T-helper 9 cell (primary cell): ENCODE measurements around the gene MARCHF10.
"Not testable (repeated sequence)": the region's sequence is repeated elsewhere in the genome, so short reads cannot be mapped to it uniquely, and the experiment has no call there.

ENCODE experiments used
- DNase-seq: peaks from one replicate; pipeline ENCODE4 v3.0.0-alpha.2; 2020

The MARCHF10 gene

DNA sequence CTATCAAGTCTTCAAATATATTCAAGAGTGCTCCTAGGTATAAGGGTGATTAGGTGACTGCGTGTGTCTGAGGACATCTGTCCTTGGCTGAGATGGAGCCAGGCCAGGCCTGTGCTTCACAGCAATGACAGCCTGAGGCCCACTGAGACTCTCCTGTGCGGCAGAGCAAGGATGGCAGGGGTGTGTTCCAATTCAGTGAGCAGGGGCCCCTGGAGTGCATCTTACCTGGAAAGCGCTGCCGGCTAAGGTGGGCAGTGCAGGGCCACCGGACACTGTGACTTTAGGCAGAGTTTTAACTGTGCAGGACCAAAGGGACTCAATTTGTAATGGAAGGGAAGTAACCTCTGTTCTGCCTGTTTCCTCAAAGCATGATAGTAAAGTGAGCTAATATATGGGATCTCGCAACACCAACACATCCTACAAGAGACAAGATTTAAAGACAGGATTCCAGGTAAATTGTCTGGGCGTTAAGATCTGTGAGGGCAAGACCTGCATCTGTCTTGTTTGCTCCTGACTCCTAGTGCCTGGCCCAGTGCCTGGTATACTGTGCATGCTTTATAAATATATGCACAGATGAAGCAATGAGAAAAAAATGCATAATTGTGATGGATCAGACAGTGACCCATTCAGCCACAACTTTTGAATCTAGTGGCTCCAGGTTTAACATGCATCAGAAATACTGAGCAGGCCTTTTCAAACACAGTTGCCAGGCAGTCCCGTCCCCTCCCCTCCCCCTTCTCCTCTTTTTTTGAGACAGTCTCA is 93.9 kb downstream of the MARCHF10 start:
- no peak for DNase-seq

DNA sequence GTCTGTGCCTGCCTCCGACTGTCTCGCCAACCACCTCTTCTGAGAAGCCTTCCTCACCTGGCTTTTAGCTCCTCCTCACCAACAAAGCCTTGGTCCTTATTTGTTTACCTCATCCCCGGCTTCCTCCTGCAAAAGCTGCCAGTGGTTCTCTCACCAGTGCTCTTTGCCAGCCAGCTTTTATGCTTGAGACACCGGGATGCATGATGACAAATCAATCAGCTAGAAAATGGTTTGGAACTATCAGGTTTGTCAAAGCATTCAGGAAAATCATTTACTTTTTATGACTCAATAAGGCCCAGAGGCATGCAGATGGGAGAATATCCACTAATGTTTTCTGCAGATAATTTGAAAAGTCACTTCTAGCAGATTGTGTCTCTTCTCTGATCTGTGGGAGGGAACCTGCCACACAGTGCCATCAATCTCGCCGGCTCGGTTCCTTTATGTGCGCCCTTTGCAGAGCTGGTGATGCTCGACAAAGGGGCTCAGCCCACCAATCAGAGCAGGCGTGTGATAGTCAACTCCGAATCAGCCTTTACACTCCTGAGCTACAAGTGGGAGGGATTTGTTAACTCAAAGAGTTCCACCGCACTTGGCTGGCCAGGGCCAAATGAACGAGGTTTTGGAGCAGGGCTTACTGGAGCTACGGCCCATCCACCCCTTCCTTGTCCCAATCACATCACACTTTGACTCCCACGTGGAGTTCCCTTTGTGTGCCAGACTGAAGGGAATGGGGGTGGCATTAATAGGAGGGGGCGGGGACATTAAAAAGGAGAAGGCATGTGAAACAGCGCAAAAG is 94.8 kb downstream of the MARCHF10 start:
- no peak for DNase-seq

DNA sequence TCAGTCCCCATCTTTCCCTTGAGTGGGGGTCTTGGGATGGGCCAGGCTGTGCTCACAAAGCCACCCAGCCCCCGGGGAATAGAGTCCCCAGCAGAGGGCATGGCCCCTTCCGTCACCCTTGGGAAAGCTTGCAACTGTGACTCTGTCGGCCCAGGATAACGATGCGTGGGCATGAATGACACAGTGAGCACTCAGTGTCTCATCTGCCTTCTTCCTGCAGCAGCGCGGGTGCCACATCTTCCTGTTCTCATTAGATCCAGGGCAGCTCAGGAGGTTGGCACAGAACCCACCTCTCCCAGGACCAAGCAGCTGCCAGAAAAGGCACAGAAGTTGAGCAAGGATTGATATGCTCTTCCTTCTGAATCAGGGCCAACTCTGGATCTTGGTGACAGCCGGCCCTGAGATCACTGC is 95.9 kb downstream of the MARCHF10 start:
- DNase-seq: no peak

DNA sequence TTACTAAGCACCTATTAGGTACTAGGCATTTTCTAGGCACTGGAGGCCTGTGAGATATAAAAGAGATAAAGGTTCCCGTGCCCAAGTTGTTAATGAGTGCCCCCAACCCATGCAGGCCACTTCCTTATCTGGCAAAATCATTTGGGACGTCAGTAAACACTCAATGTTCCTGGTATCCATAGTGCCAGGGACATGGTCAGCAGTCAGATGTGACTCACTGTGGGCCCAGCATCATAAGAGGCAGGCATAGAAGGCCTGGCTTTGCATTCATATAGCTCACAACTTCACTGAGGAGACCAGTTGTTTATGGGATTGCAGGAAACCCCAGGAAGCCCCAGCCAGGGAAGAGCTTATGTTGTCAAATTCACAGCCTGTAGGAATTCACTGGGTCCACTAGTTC is 99.5 kb downstream of the MARCHF10 start:
- DNase-seq: no peak

DNA sequence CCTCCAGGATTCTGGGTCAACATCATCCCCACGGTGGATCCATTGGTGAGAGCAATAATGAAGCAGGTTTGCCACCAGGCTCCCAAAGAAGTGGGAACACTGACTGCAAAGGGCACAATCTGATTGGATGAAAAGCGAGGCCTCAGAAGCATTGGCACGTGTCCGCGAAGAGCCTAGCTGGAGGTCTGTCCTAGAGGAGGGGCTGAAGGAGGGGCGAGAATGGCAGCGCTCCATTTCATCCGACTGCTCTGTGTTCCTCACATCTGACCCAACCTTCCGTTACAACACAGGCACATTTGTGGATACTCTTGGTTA is 100.7 kb downstream of the MARCHF10 start:
- DNase-seq: no peak

DNA sequence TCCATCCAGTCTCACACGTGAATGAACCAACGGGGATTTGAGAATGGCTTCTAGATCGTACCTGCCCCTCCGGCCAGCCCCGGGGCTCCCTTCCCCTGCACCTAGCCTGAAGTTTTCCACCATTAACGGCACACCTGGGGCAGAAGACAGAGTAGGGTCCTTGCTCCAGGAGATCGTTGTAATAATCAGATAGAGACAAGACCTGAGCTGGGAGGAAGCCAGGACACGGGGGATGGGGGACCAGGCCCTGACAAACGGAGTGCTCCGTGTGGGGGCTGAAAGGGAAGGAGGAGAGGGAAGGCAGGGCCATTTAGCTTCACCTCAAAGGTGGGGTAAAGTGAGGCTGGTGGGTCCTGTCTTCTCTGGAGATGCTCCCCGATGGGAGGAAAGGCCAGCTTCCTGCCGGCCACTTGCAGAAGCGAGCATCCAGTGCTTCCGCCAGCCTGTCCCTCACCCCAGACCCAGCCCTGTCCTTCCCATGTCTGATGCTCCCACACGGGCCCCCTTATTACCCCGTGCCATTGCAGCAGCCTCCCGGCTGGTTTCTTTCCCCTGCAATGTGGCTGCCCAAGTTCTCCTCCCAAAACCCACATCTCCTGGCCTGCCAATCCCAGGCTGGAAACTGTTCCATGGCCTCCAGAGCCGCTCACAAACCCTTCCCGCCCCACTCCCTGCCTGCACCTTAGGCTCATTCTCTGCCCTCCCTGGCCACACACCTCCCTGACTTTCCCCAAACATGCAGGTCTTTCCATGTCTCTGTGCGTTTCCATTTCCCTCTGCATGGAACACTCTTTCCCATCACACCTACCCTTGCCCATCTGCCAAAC is 101.3 kb downstream of the MARCHF10 start:
- DNase-seq: no peak

DNA sequence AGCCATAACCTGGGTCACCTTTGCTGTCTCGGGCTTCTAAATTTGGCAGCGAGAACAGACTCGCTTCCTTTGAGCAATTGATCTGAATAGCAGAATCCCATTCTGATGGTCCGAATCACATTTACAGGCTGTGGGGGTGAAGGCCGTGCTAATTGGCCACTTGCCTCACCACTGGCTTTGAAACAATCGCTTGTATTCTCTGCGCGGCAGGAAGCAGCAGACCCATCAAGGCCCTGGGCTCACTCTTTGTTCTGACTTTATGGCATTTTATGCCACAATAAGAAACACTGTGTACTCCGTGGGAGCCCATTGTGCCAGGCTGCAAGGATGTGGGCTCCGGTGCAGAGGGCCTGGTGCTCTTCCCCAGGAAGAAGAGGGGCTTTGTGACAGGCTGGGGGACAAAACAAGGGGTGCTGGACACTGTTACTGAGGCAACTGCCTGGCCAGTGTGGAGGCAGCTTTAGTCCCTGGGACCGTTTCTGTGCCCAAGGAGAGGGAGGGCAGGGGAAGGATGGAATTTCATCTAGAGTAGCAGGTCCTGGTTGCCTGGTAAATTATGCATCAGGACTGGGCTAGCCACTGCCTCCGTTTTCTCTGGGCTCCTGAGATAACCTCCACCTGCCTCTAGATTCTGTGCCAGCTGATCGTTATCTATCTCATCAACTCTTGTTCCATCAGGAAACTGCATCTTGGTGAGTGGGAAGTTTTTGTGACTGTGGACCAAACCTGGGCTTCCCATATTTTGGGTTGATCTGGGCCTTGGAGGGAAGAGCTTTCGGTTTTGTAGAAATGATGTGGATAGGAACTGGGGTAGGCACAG is 102.1 kb downstream of the MARCHF10 start:
- no peak for DNase-seq

DNA sequence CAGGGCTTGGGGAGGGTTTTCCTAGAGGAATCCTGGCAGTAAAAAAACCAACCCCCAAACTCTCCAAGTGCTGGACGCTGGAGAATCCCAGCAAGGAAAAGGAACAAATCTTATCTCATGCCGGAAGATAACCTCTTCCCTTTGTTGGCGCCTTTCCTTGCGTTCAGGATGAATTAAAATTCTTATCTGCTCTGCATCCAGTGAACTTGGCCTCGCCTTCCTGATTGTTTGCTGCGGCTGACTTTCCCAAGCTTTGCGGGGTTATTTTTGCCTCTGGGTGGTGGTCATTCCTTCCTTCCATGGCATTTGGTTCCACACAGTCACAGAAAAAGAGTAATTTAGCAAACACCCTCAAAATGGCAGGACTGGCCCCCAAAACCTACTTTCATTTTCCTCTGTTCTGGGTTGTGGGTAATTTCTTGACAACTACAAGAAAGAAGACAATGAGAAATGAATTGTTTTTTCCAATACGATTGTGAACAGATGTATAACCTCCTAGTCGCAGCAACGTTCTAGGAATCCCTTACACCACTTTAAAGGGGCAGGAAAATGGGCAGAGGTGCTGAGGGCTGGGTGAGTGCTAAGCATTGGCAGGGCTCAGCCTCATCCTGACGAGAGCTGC is 102.8 kb downstream of the MARCHF10 start:
- DNase-seq: no peak

DNA sequence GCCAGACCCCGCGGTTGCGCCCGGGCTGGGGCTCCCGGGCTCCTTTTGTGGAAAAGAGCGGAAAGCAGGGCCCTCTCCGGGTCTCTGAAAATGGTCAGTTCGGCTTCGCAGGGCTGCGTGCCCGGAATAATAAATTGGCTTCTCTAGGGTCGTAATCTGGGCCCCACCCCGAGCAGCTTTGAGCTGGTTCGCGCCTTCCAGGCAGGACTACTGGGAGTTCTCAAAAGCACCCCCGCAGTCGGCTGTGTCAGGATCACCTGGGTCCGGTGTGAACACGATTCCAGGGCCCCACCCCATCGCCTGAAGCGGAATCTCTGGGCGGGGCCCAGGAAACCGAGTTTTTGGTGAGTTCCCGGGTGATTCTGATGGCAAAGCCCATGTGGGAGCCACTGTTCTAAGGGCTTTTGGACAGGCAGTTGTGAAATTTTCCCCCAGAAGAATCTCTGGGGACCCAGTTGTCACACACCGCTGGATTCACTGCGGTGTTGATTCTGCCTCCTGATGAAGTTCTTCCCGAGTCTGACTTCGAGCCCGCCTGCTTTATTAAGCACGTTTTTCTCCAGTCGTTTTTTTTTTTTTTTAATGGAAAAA is 103.6 kb downstream of the MARCHF10 start:
- no peak for DNase-seq

DNA sequence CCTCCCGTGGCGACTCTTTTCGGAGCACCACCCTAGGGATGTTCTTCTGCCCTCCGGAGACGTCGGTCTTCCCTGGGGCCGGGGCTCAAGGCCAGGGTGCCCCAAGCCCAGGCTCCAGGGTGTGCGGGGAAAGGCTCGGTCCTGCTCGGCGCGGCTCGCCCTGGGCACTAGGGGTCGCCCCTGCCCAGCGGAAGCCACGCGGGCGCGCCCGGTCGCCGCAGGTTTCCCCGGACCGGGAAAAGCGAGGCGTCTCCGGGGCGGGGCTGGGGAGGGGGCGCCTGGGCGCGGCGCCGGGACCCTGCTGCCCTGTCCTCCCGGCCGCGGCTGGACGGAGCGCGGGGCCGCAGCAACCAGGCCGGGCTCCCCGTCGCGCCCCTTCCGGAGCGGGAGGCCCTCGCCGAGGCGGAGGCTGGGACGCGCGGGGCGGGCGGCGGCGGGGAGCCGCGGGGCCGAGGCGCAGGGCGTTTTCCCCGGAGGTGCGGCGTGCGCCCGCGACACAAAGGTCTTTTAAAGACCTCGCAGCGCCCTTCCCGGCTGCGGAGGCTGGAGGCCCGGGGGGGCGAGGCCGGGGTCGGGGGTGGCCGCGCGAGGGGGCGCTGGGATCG is 104.2 kb downstream of the MARCHF10 start:
- DNase-seq: peak; percentile 68

DNA sequence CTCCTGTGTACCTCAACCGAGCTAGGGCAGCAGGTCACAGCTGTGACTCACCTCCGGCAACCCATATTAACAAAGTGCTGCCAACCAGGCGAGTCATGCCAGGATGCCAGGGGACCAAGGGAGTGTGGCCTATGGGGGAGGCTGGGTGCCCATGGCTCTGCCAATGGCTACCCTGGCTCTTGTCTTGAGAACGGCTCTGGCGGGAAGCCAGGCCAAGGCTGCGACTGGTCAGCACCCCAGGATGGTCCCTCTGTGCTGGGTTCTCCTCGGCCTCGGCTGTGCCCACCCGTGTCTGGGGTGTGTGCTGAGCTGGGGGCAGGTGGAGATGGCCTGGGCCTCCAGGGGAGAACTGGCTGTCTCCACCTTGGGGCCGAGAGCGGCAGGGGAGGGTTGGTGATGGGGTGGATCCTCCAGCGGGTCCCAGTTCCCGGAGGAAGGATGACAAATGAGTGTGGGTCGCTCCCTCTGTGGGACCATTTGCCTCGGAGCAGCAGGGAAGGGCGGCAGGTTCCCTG is 104.8 kb downstream of the MARCHF10 start:
- DNase-seq: no peak

DNA sequence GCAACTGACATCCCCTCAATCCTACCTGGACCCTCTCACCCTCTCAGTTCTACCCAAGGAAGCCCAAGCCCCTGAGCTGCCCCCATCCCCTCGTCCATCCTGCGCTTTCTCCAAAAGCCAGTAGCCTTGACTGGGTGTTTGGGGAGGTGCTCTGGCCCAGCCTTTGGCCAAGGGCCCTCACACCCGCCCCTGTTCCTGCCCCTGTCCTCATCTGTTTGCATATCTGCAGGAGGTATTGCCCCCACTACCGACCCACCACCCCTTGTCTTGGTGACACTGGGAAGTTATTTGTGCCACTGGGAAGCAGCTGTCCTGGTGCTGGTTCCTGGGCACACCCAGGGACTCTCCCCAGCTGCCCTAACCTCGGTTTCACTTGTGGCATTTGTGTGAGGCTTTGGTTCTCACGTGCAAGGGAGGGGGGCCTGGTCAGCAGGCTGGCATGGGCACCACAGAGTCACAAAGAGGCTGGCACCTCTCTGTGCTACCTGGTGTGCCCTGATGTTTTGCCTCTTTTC is 105.3 kb downstream of the MARCHF10 start:
- DNase-seq: no peak

DNA sequence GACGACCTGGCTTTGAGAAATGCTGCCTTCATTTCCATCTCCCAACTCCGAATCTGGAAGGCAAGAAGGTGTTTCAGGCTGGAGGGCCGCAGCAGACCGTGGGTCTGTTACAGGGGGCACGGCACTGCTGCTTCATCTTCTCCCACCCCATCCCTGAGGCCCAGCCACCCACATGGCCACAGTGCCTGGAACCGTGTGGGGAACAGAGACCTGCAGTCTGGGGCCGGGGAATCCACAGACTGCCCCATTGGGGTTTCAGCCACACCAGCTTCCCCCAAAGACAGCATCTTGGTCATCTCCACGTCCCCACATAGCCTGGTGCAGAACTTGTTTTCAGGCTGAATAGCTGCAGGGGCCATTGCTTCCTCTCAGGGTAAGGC is 106.4 kb downstream of the MARCHF10 start:
- DNase-seq: no peak

DNA sequence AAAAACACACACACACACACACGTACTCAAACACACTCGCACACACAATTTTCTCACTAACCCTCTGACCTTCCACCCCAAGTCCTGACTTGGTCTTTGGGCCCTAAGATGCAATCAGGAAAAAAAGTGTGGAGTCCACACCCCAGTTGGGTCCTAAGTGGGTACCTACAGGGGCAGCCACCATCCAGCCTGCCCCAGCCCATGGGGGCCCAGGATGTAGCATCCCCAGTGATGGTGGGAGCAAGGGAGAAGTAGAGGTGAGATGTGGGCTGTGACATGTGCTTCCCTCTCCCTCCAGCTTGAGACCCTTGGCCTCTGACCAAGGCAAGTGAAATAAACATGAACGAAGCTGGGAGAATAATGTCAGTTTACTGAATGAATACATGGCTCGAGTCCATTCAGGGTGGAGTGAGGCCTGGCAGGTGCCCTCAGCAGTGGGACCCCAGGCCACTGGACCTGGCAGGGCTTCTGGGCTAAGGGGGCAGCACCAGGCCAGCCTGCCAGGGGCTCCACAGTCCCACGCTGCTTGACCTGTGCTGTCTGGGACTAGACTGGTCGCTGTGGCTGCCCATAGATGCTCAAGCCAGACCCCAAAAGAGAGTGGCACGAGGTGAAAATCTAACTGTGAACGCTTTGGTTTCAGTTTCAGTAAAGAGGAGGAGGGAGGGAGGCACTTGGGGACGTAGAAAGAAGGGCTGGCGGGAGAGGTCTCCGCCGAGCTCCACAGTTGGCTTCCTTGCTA is 107.0 kb downstream of the MARCHF10 start:
- no peak for DNase-seq

DNA sequence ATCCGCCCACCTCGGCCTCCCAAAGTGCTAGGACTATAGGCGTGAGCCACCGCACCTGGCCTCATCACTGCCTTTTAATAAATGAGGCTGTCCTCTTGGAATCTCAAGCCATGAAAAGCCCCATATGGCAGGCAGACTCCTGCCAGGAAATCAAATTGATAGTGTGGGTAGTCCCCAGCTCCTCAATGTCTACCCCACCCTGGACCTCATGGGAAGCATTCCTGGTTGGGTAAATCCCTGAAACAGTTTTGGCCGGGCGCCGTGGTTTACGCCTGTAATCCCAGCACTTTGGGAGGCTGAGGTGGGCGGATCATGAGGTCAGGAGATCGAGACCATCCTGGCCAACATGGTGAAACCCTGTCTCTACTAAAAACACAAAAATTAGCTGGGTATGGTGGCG is 109.7 kb downstream of the MARCHF10 start:
- not testable (repeated sequence) for DNase-seq

DNA sequence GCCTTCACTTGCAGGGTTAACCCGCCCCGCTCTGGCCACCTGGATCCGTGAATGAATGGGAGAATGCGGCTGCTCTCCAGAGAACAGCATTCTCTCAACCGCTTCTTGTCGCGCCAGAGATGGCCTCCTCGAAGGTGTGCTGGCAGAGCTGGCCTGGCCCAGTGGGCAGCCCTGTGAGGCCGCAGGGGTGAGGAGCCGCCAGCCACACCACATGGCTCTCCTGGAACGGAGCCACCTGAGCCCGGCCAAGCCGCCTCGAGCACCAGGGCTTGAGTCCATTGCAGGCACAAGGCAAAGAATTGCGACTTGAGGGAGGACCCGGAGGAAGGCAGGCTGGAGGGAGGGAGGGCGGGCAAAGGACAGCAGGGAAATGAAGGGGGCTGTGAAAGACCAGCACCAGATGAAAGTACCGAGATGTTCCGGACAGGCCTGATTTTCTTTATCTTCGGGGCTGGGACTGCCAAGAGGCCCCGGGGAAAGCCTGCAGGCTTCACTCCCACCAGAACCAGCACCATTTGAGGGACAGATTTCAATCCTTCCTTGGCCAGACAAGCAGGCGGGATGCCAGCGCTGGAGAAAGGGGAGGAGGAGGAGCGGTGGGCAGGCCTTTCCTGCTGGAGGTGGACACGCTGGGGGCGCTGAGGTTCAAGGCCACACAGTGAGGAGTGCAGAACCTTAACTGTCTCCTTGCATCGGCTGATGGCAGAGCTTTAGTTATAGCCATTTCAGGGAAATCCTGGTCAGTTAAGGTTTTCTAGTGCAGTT is 111.2 kb downstream of the MARCHF10 start:
- no peak for DNase-seq

DNA sequence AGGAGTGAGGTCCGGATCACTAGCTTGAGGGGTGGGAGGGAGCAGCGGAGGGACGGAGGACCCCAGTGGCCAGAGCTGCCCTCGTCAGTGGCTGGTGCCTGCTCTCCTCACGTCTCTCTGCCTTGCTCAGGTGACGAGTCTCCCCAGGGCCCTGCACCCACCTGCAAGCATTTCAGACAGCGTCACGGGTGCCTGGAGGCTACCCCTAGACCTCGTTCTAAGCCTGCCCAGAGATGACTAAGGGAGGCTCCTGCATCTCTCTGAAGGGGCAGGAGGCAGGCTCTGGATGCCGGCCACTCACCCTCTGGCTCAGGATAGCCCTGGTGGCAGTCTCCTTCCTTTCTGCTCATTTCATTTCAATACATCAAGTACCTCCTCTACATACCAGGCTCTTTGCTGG is 111.9 kb downstream of the MARCHF10 start:
- no peak for DNase-seq

DNA sequence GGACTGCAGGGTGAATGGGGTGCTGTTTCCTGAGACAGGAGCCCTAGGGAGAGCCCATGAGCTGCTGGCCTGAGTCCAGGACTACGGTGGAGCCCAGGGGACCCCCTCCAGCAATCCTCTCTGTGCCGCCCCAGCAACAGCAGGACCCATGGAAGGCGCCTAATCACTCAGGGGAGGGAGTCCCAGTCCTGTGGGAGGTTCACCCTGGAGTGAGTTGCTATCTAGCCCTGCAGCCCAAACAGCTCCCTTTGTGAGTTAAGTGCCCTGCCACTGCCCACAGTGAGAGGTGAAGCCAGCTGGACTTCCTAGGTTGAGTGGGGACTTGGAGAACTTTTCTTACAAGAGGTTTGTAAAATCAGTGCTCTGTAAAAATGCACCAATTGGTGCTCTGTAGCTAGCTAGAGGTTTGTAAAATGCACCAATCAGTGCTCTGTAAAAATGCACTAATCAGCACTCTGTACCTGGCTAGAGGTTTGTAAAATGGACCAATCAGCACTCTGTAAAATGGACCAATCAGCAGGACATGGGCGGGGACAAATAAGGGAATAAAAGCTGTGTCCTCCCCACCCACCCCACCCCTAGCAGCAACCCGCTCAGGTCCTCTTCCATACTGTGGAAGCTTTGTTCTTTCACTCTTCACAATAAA is 112.9 kb downstream of the MARCHF10 start:
- not testable (repeated sequence) for DNase-seq
